GM12875 (cell line): ENCODE data around the gene DISC1.
"Not testable (repeated sequence)": the region's sequence is repeated elsewhere in the genome, so short reads cannot be mapped to it uniquely, and the experiment has no call there.

Experiments
- H3K4me3 ChIP-seq: one replicate; pipeline ENCODE4 v1.5.1; 2011; ENCODE audit warnings: low read depth, low read length, control low read depth
- TF ChIP-seq, protein P1 (sequence below): IDR thresholded peaks from 2 replicates; pipeline ENCODE4 v1.5.1; 2011; ENCODE audit warnings: low read depth, mild to moderate bottlenecking, control low read depth, inconsistent platforms, low read length, moderate library complexity, borderline replicate concordance; ENCODE audit not compliant: insufficient read depth

The DISC1 gene

DNA sequence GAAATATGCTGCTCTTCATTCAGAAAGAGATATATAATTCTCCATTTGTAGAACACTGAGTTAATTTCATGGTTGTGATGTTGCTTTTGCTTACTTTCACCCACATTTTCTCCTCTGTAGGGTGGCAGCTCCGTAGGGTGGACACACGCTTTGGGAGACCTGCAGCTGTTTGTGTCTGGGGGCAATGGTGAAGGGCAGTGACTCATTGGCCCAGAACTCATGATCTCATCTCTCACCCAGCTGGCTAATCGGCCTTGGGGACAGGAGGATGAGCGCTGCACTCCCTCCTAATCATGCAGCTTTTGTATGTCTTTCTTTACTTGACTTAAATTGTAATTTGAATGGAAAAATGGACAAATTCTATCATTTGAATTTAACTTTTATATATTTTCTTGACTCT is 9.6 kb downstream of the DISC1 start:
- no peak overlapping the region for H3K4me3 ChIP-seq
- TF ChIP-seq, protein P1, sequence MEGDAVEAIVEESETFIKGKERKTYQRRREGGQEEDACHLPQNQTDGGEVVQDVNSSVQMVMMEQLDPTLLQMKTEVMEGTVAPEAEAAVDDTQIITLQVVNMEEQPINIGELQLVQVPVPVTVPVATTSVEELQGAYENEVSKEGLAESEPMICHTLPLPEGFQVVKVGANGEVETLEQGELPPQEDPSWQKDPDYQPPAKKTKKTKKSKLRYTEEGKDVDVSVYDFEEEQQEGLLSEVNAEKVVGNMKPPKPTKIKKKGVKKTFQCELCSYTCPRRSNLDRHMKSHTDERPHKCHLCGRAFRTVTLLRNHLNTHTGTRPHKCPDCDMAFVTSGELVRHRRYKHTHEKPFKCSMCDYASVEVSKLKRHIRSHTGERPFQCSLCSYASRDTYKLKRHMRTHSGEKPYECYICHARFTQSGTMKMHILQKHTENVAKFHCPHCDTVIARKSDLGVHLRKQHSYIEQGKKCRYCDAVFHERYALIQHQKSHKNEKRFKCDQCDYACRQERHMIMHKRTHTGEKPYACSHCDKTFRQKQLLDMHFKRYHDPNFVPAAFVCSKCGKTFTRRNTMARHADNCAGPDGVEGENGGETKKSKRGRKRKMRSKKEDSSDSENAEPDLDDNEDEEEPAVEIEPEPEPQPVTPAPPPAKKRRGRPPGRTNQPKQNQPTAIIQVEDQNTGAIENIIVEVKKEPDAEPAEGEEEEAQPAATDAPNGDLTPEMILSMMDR, result no peak

DNA sequence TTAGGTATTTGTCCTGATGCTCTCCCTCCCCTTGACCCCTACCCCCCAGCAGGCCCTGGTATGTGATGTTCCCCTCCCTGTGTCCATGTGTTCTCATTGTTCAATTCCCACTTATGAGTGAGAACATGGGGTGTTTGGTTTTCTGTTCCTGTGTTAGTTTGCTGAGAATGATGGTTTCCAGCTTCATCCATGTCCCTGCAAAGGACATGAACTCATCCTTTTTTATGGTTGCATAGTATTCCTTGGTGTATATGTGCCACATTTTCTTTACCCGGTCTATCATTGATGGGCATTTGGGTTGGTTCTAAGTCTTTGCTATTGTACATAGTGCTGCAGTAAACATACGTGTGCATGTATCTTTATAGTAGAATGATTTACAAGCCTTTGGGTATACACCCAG is 10.3 kb downstream of the DISC1 start:
- not testable (repeated sequence) for H3K4me3 ChIP-seq

DNA sequence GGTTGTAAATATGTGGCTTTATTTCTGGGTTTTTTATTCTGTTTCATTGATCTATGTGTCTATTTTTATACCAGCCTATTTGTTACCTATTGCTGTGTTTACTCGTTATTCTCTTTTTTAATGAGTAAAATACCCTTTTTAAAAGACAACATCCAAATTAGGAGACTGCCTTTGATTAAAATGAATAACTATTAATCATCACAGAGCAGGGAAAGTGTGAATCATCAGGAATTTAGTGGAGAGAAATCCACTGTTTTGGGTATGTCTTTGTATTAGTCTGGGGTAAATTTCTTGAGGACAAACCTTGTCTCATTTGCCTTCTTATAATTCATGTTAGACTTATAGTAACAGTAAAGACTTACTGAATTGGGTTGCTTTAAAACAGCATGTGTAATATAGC is 12.1 kb downstream of the DISC1 start:
- TF ChIP-seq, protein P1, result no peak
- no peak overlapping the region for H3K4me3 ChIP-seq

DNA sequence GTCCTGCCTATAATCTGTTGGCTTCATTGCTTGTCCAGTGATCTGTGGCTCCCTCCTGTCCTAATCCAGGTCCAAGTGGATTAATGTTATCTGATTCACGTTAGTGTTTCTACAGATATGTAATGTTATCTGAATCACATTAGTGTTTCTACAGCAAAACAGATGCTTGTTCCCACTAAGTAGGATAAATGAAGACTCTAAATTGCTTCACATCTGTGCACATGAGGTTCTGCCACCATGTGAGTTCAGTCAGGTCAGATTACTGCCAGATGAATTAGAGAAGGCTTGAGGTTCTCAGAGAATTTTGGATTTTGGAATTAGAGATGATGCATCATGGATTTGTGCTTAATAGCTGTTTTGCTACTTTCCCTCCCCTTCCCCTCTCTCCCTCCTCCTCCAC is 13.2 kb downstream of the DISC1 start:
- TF ChIP-seq, protein P1, result no peak
- no peak overlapping the region for H3K4me3 ChIP-seq

DNA sequence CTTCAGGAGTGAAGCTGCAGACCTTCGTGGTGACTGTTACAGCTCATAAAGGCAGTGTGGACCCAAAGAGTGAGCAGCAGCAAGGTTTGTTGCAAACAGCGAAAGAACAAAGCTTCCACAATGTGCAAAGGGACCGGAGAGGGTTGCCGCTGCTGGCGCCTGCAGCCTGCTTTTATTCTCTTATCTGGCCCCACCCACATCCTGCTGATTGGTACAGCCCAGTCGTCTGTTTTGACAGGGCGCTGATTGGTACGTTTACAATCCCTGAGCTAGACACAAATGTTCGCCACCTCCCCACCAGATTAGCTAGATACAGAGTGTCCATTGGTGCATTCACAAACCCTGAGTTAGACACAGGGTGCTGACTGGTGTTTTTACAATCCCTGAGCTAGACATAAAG is 14.9 kb downstream of the DISC1 start:
- not testable (repeated sequence) for H3K4me3 ChIP-seq

DNA sequence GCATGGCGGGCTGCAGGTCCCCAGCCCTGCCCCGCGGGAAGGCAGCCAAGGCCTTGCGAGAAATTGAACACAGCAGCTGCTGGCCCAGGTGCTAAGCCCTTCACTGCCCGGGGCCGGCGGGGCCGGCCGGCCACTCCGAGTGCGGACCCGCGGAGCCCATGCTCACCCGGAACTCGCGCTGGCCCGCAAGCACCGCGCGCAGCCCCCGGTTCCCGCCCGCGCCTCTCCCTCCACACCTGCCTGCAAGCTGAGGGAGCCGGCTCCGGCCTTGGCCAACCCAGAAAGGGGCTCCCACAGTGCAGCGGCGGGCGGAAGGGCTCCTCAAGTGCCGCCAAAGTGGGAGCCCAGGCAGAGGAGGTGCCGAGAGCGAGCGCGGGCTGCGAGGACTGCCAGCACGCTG is 15.5 kb downstream of the DISC1 start:
- H3K4me3 ChIP-seq, result not testable (repeated sequence)

DNA sequence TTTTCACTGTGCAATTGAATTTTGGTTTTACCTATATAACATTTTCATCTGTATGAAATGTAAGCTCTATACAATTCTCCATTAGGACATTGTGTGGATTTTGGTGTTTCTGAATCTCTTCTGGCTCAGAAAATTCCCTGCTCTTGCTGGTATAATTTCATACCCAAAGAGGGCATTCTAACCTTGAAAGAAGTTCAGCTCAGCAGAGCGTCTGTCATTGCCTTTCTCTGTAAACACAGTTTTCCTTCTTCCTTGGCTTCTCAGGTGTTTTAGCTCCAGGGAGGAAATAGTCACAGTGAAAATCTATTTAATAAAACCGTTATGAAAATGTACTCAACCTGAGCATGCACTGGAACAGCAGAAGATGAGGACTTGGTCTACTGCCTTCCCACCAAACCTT is 16.0 kb downstream of the DISC1 start:
- TF ChIP-seq, protein P1, result no peak
- no peak overlapping the region for H3K4me3 ChIP-seq

DNA sequence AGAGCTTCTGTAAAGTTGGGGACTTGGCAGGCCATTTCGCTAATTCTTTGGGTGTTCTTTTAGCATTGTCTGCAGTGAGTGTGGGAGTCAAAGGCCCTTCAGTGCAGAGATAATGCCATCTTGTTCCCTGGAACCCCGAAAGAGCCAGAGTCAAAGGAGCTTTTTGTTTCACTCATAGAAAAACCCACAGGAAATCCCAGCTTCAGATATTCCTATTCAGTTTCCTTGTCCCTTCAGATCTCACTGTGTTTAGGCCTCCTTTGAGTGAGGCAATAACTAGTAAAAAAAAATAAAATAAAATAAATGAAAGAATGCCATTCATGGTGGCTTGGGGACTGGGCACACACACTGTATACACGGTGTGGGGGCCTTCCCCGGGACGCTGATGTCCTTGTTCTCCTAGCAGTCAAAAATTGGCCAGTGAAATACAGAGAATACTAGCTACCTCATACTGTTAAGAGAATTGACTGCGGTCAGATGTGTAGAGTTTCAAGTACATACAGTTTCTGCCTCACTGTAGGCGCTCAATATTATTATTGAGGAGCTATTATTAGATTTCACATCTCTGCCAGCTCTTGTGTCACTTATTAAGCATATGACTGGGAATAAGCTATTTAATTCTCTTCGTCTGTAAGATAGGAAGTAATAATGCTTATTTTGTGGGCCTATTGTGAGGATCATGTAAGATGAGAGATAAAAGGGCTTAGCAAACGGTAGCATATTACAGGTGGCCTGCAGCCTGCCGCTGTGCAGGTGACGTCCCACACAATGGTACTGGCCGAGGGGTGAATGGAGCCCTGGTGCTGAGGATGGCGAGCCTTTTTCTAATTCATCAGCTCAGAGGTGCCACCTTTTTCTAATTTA is 16.7 kb downstream of the DISC1 start:
- H3K4me3 ChIP-seq, result no peak overlapping the region
- TF ChIP-seq, protein P1, result no peak

DNA sequence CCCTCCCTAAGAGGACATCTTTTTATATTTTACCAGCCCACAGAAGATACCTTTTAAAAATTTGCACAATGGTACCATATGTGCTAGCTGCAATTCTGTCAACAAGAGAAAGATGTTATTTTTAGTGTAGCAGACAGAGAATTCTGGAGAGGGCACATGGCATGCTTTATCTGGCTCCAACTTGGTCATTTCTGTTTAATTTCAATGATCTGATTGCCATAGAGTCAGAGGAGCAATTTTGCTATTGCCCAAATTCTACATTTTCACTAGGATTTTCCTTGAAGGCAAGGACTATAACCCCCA is 17.3 kb downstream of the DISC1 start:
- TF ChIP-seq, protein P1, result no peak
- no peak overlapping the region for H3K4me3 ChIP-seq

DNA sequence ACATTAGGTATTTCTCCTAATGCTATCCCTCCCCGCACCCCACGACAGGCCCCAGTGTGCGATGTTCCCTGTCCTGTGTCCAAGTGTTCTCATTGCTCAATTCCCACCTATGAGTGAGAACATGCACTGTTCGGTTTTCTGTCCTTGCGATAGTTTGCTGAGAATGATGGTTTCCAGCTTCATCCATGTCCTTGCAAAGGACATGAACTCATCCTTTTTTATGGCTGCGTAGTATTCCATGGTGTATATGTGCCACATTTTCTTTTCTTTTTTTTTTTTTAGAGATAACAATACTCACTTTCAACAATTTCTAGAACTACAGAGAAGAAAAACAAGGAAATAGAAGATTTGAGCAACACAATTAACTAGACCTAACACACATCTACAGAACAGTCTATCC is 19.0 kb downstream of the DISC1 start:
- H3K4me3 ChIP-seq, result not testable (repeated sequence)

DNA sequence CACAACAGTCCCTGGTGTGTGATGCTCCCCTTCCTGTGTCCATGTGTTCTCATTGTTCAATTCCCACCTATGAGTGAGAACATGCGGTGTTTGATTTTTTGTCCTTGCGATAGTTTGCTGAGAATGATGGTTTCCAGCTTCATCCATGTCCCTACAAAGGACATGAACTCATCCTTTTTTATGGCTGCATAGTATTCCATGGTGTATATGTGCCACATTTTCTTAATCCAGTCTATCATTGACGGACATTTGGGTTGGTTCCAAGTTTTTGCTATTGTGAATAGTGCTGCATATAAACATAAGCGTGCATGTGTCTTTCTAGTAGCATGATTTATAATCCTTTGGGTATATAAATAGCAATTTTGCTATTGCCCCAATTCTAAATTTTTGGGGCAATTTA is 19.6 kb downstream of the DISC1 start:
- H3K4me3 ChIP-seq, result not testable (repeated sequence)

DNA sequence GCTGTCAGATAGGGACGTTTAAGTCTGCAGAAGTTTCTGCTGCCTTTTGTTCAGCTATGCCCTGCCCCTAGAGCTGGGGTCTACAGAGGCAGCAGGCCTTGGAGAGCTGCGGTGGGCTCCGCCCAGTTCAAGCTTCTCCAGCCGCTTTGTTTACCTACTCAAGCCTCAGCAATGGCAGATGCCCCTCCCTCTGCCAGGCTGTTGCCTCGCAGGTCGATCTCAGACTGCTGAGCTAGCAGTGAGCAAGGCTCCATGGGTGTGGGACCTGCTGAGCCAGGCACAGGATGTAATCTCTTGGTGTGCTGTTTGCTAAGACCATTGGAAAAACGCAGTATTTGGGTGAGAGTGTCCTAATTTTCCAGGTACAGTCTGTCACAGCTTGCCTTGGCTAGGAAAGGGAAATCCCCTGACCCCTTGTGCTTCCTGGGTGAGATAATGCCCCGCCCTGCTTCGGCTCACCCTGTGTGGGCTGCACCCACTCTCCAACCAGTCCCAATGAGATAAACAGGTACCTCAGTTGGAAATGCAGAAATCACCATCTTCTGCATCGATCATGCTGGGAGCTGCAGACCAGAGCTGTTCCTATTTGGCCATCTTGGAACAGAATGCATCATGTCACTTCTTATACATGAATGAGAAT is 25.2 kb downstream of the DISC1 start:
- H3K4me3 ChIP-seq, result not testable (repeated sequence)
